ENCODE results near the gene FAM107B.
"Not testable (repeated sequence)": the region's sequence is repeated elsewhere in the genome, so short reads cannot be mapped to it uniquely, and the experiment has no call there.

FAM107B gene

DNA sequence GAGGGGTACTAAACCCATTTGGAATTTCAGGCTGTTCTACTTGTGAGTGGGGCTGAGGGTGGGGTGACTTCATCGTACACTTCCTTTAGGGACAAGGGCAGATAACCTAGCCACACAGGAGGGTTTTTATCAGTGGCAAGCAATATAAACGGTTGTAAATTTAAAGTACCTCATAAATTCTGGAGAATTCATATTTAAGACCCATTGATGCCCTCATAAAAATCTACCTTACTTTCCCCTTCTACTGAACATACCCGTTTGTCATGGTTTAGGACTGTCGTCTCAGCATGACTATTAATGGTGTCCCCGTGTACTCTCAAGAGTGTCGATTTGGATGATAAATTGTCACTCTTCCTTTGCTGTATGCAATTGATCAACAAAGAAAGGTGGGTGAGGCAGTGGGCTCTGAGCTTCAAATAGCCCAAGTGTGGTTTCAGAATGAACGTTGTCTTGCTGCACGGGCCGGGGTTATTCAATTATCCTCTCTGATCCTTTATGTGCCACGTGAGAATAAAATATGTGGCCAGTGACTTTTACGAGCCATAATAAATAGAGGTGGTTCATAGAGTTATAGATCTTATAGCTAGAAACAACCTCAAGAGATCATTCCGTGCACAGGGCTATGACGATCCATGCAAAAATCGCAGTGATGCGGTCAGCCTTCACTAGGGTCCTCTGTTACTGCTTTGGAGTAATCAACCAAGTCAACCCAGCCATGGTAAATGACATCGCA is 82.2 kb downstream of the FAM107B start:
- H3K4me3 ChIP-seq (ENCODE audit: low read depth, low read length) = no peak overlapping the region
- TF ChIP-seq, protein P1, sequence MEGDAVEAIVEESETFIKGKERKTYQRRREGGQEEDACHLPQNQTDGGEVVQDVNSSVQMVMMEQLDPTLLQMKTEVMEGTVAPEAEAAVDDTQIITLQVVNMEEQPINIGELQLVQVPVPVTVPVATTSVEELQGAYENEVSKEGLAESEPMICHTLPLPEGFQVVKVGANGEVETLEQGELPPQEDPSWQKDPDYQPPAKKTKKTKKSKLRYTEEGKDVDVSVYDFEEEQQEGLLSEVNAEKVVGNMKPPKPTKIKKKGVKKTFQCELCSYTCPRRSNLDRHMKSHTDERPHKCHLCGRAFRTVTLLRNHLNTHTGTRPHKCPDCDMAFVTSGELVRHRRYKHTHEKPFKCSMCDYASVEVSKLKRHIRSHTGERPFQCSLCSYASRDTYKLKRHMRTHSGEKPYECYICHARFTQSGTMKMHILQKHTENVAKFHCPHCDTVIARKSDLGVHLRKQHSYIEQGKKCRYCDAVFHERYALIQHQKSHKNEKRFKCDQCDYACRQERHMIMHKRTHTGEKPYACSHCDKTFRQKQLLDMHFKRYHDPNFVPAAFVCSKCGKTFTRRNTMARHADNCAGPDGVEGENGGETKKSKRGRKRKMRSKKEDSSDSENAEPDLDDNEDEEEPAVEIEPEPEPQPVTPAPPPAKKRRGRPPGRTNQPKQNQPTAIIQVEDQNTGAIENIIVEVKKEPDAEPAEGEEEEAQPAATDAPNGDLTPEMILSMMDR (IDR thresholded peaks at IDR 0.05; ENCODE audit: low read depth, low read length) = no peak

DNA sequence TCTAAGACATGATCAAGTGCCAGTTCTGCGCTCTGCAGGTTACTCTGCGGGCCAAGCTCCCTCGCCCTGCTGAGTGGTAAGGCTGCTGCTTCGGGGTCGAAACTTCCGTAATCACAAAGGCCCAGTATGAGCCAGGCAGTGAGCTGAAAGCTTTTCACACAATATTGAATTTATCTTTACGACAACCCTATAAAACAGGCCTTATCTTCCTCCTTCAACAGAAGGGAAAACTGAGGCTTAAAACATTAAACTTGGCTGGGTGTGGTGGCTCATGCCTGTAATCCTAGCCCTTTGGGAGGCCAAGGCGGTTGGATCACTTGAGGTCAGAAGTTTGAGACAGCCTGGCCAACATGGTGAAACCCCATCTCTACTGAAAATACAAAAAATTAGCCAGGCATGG is 83.3 kb downstream of the FAM107B start:
- H3K4me3 ChIP-seq (ENCODE audit: low read depth, low read length) = no peak overlapping the region
- TF ChIP-seq, protein P1 (IDR thresholded peaks at IDR 0.05; ENCODE audit: low read depth, low read length) = no peak

DNA sequence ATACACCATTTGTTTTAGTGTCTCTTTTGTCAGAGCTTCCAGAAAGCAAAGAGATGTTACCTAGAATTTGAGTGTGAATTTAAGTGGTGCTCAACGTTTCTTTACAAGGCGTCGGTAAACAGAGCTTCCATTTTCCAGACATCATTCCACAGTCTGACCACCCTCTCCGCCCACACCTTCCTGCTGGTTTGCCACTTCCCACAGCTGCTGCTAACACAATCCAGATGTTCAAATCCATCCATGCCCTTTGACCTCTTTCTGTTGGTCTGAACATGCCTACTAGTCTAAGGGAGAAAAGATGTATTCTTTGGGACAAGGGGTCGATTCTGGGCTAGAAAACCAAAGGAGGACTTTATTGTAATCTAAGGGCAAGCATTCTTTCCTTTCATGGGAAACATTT is 86.1 kb downstream of the FAM107B start:
- no peak overlapping the region for H3K4me3 ChIP-seq (ENCODE audit: low read depth, low read length)
- TF ChIP-seq, protein P1 (IDR thresholded peaks at IDR 0.05; ENCODE audit: low read depth, low read length) = no peak

DNA sequence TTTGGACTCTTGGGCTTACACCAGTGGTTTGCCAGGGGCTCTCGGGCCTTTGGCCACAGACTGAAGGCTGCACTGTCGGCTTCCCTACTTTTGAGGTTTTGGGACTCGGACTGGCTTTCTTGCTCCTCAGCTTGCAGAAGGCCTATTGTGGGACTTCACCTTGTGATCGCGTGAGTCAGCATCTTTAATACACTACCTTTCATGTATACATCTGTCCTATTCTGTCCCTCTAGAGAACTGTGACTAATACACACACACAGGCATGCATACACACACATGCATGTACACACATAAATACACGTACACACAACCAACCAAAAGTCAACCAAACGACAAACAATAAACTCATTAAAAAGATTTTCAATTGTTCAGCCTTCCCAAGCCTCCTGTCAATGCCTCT is 86.5 kb downstream of the FAM107B start:
- H3K4me3 ChIP-seq (ENCODE audit: low read depth, low read length) = not testable (repeated sequence)

- H3K4me3 ChIP-seq (ENCODE audit: low read depth, low read length) = no peak overlapping the region
- TF ChIP-seq, protein P1 (IDR thresholded peaks at IDR 0.05; ENCODE audit: low read depth, low read length) = no peak
Observed at GRCh38 chr10:14687340-14687739, 87.4 kb downstream of the FAM107B start.

DNA sequence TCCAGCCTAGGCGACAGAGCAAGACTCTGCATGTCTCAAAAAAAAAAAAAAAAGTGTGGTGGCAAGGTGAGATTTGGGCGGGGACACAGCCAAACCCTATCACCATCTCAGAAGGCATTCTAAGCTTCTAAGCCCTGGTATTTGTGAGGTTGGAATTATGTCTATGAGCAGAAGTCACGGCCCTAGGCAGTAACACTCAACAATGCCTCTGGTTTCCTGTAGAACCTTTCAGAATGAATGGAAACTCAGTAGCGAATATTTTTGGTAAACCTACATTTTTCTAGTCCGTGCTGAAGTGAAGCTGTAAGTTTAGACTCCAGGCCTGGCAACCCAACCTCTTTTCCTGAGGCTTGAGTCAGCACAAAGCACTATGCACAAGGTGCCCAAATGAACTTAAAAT is 88.3 kb downstream of the FAM107B start:
- no peak overlapping the region for H3K4me3 ChIP-seq (ENCODE audit: low read depth, low read length)
- TF ChIP-seq, protein P1 (IDR thresholded peaks at IDR 0.05; ENCODE audit: low read depth, low read length) = no peak

- TF ChIP-seq, protein P1 (IDR thresholded peaks at IDR 0.05; ENCODE audit: low read depth, low read length) = no peak
- H3K4me3 ChIP-seq (ENCODE audit: low read depth, low read length) = no peak overlapping the region
Observed at GRCh38 chr10:14684354-14684753, 90.3 kb downstream of the FAM107B start.

GRCh38 chr10:14683256-14683655 is 91.4 kb downstream of the FAM107B start:
- H3K4me3 ChIP-seq (ENCODE audit: low read depth, low read length) = no peak overlapping the region
- TF ChIP-seq, protein P1 (IDR thresholded peaks at IDR 0.05; ENCODE audit: low read depth, low read length) = no peak

All from WI38 (cell line).